HG02642 (cell line): ENCODE results near the gene PARN.

Experiments
- ATAC-seq: cut with Tn5 transposase; IDR thresholded peaks from one replicate; pipeline ENCODE4 v1.9.1; 2021; ENCODE audit warnings: mild to moderate bottlenecking; ENCODE audit not compliant: unreplicated experiment, poor library complexity

PARN gene

DNA sequence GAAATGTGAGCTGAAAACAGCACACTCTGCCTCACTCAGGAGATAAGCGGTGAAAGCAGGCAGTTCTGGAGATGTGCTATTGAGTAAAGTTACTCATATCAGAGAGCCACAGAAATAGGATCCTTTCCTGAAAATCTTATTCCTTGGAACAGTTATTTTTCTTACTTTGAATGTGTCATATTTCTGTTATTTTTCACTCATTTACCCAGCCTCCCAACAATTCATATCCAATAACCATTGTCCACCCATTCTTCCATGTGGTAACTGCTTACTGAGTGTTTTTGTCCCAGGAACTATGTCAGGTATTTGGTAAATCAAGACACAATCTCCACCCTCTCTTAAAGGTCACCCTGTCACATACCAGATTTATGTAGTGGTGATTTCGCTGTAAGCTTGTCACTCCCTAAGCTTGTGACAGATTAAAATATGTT, 144.9 kb downstream of the PARN start:
- no peak for ATAC-seq

DNA sequence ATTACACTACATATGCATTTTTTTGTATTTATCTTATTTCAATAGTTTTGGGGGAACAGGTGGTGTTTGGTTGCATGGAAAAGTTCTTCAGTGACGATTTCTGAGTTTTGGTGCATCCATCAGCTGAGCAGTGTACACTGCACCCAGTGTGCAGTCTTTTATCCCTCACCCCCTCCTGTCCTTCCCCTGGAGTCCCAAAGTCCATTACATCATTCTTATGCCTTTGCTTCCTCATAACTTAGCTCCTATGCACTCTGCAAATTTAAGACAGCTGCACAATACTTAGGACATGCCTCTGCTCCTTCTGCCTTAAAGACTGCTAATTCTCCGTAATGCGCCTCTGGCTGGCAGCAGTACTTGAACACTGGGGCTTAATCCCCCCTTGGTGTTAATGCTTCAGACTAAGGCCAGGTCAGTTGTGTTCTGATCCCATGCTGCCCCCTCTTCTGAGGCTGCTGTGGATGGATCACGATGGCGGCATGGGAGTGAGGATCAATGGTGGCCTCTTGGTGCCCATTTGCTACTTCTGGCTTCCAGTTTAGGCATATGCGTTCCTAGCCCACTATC, 146.2 kb downstream of the PARN start:
- no peak for ATAC-seq

DNA sequence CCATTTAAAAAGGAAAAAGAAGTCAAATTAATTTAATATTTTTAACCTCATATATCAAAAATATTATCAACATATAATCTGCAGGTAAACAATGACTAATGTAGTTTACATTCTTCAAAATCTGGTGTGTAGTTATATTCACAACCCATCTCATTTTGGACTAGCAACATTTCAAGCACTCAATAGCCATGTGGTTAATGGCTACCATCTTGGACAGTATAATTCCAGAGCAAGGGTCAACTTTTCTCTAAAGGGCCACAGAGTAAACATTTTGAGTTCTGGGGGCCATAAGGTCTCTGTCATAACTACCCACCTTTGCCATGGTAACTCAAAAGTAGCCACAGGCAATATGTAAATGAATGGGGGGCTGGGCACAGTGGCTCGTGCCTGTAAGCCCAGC, 153.9 kb downstream of the PARN start:
- no peak for ATAC-seq

DNA sequence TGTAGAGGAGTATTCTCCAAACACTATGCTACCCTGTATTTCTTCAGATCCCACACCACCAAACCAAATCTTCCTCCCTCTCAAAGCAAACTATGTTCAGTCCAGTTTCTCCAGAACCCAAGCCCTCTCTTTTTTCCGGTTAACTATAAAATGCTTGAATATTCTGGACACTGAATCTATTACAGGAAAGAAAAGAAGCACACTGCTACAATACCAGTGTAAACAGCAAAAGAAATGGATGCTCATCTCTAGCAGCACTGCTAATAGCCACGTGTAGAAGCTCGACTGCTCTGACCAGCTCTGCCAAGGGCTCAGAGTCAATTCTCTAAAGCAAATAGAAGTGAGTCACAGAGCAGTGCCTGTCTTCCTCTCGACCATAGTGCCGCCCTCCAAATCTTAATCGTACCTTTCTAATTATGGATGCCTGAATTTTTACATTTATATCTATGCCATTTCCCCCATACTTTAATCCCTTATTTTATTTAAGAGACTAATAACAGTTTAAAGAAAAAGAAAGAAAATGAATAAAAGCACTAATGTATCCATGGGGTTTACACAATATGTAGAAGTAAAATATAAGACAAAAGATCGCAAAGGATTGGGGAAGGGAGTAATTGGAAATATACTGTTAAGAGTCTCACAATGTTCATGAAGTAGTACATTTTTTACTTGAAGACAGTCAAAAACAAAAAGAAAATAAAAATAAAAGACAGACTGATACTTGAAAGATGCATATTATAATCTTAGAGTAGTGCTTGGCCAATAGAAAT, 154.5 kb downstream of the PARN start:
- ATAC-seq: no peak

DNA sequence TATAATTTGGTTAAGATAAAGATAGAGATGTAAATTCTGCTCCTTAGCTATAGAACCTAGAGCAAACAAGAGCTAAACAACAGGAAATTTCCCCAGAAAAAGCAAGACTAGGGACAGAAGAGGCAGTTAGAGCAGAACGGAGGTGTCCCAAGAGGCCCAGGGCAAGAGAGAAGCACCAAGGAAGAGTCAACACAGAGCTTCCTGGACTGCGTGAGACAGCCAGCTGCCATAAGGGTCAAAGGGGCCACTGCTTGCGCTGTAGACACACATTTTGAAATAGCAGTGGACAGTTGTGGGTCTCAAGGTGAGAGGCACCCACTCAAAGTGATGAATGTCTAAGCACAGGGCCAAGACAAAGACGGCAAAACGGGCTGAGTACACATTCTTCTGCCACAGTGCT, 156.6 kb downstream of the PARN start:
- no peak for ATAC-seq

DNA sequence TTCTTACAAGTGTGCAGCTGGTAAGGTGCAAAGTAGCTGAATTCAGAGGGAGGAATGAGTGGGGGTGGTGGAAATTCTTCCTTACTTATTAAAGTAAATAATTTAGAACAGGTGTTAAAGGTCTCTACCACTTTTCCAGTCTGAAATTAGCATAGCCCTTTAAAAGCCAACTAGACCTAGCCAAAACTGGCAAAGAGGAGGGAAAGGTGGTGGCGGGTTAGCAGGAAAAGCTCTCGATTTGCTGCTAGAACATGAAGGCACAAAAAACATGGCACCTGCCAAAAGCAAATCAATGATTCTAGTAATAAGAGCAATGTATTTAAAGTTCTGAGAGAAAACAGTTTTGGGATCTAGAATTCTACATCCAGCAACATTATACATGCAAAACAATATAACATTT, 157.7 kb downstream of the PARN start:
- ATAC-seq: no peak

DNA sequence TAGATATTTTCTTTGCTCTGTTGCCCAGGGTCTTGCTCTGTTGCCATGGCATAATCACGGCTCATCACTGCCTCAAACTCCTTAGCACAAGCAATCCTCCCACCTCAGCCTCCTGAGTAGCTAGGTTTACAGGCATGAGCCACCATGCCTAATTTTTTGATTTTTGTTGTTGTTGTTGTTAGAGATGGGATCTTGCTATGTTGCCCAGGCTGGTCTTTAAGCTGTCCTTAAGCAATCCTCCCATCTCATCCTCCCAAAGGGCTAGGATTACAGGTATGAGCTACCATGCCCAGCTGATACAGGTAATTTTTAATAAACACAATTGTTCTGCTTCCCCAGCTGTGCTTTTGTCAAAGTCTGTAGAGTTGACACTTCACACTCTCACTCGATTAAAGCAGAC, 159.3 kb downstream of the PARN start:
- ATAC-seq: no peak

DNA sequence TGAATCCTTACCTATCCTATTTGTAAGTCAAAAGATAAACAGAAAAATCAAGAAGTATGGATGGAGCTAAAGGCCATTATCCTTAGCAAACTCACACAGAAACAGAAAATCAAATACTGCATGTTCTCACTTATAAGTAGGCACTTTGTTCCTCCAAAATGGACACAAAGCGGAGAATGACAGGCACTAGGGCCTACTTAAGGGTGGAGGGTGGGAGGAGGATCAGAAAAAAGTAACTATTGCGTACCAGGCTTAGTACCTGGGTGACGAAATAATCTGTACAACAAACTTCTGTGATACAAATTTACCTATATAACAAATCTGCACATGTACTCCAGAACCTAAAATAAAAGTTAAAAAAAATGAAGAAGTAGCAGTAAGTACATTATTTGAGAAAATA, 164.3 kb downstream of the PARN start:
- no peak for ATAC-seq

DNA sequence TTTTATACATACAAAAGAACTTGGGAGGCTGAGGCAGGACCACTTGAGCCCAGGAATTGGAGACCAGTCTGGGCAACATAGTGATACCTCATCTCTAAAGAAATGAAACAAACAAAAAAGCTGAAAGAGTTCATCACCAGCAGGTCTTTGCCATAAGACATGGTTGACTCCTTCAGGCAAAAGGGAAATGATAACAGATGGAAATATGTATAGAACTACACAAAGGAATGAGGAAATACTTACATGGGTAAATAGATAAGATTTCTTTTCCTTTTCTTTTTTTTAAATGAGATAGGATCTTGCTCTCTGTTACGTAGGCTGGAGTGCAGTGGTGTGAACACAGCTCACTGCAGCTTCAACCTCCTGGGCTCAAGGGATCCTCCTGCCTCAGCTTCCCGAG, 165.3 kb downstream of the PARN start:
- ATAC-seq: no peak

DNA sequence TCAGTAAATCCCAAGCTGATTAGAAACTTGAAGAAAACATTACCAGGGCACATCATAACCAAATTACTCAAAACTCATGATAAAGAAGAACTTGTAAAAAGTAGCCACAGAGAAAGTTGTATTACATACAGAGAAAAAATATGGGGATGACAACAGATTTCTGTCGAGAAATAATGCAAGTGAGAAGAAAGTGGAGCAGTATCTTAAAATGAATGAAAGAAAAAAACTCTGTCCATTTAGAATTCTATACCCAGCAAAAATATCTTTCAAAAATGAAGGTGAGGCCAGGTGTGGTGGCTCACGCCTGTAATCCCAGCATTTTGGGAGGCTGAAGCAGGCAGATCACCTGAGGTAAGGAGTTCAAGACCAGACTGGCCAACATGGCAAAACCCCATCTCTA, 165.9 kb downstream of the PARN start:
- ATAC-seq: no peak

DNA sequence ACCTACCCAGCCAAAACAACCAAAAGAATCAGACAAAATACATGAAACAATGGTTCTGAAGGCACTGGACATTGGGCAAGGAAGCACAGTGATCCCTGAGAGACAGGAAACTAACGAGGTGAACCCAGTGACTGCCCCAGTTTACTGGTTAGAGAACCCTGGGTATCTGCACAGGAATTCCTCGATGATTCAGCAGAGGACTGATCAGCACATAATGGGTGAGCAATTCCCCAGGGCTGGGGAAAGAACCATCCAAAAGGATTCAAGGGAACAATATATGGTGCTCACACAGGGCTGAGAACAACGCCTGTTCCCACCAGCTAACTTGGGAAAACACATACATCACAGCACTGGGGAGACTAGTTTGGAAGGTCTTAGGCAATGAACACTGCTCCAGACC, 167.2 kb downstream of the PARN start:
- ATAC-seq: no peak

DNA sequence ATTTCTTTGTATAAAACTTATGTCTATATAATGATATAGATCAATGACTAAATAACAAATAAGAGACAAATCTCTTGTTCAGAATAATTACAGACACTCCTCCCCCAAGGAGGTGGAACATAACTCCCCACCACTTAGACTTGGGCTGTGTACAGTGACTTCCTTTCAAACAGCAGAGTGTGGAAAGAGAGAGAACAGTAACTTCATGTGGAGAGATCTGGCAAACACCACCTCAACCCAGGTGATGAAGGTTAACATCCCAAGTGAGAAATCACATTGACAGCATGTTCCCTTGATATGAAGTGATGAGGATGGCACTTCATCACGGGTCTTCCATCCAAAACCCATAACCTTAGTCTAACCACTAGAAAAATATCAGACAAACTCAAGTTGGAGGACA, 169.3 kb downstream of the PARN start:
- no peak for ATAC-seq

DNA sequence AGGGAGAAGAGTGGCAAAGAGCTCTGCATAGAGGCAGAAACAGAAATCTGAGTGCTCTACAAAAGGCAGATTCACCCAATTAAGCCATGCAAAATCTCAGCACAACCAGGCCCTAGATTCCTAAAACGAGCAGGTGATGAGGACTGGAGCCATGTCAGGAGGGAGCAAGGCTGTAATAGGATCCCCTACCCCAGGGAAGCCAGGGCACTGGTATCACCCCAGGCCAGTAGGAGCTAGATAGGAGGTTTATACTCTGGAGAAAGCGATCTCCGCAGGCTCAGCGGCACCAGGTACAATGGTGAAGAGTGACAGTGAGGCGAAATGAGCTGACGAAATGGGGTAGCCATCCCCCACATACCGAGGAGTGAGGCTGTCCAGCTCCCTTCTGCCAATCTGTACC, 171.5 kb downstream of the PARN start:
- ATAC-seq: no peak

DNA sequence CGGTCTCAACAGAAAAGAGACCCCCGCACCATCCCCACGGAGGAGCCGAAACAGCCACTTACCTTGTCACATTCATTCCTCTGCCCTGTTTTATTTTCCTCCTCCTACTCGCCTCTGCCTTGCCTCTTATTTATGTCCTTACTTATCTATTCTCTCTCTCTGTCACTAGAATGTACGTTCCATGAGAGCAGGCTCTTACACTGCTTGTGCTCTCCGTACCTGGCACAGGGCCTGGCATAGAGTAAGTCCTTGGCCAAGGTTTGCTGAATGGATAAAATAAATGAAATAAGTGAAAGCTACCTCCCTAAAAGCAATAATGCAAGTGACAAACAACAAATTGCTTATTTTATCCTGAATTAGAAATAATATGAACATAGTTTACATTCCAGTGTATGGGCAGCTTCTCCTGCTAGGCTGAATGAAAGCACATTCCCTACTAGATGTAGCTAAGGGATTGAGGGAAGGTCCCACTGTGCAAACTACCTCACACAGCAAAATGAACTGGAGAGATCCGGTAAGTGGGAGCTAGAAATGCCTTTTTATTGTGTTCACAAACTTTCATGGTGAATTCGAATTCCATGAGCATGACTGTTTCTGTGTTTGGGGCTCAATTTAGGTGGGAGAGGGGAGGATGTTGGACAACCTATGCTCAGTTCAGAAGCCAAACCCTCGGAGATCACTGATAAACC, 173.1 kb downstream of the PARN start:
- ATAC-seq: no peak

DNA sequence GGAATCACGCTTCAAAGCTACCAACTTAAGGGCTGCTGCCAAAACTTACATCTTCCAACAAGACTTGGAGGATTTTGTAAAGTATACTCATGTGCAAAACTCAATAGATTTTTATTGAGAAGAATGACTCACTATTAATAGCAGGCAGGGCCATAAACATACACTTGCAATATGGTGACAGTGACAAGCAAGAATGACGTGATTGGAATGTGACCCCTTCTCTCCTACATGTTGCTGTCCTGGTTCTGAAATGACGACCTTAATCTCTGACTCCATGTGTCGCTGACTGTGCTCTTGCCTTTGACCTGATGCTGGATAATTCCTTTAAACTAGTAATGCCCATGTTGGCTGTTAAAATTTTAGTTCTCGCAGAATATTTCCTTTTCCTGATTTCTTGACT, 174.5 kb downstream of the PARN start:
- no peak for ATAC-seq

DNA sequence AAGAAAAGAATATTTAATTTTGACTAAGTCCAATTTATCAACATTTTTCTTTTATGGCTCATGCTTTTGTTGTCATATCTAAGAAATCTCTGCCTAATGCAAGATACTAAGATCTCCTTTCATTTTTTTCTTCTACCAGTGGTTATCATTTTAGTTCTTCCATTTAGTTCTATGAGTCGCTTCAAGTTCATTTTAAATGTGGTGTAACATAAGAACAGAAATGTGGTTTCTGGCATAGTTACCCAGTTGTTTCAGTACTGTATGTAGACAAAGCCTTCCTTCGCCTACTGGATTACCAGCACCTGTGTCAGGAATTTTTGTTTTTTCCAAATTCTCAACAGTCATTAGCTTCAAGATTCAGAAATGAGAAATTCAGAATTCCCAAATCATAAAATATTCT, 175.7 kb downstream of the PARN start:
- no peak for ATAC-seq

DNA sequence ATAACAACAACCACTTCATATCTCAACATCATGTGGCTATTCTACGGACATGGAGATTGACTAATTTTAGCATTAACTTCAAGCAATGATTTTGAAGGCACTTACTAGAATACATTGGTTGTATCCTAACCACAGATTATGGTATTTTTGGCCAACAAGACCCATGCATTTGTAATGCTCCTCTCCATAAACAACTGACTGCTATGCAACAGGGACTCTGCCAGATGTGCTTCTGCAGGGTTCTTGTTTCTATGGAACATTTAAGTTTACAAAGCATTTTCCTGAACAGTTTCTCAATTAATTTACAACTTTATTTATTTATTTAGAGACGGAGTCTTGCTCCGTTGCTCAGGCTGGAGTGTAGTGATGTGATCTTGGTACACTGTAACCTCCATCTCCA, 178.0 kb downstream of the PARN start:
- no peak for ATAC-seq

DNA sequence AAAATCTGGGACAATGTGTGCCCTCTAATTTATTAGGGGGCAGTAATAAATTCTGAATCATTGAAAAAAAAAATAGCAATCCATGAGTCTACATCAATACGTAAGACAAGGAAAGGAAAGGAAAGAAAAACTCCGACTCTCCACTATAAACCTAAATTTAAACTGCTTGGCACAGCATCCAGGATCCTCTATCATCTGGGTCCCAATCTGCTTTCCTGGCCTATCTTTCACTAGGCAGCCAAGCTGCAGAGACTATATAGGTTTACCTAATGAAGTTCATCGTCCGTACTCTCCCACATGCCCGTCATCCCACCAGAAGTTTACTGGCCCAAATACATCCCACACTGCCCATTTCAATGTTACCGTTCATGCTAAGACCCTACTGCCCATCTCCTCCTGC, 179.2 kb downstream of the PARN start:
- no peak for ATAC-seq

DNA sequence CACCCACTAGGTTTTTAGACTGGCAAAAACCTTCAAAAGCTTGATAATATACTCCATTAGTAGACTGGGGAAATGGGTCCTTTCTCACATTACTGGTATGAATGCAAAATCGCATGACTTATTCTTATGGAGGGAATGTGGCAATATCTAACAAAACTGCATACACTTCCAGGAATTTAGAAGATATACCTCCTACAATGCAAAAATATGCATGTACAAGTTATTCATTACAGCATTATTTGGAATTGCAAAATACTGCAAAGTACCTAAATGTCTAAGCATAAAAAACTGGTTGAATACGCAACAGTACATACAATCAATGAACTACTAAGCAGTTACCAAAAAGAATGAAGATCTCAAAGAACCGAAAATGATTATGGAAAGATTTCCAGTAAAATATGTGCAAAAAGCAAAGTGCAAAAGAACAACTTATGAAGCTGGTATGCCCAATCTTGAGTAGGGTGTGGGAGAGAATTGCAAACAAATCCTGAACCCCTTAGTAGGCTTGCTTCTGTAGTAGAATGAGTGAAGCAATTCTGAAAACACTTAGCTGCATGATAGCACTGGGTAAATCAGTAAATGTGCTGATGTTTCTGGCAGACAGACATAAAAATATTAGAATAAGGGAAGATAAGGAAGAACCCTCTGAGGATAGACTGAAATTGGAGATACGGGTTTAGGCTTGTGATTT, 180.1 kb downstream of the PARN start:
- ATAC-seq: no peak

DNA sequence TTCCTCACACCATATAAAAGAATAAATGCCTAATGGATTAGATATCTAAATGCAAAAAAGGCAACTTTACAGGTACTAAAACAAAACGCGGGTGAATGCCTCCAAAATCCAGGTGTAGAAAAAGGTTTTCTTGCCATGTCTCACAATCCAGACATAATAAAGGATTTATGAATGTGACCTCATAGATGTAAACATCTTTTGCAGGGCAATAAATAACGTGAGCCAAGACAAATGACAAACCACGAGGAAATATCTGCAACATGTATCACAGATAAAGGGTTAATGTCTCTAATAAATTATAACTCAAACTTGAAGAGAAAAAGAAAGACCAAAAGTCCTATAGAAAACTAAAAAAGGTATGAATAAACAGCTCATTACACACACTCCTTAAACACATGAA, 180.7 kb downstream of the PARN start:
- no peak for ATAC-seq

DNA sequence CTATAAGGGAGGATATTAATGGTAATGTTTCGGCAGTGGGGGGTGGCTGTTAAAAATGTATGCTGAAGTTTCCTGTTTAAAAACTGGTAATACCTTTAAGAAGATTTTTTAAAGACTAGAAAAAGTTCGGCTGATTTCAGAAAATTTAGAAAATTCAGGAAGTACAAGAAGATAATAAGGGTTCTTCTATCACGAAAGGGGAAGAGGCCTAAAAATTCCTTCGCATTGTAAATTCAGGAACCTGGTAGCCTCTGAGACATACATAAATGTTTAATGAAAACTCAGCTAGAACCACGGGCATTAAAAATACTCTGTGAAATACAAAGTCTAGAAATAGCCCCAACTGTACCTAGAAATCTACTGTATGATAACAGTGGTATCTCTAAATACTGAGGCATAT, 181.2 kb downstream of the PARN start:
- ATAC-seq: no peak
